Peyer's patch (tissue), 4 donors: ENCODE measurements around the gene RAB8A.

ENCODE experiments used
- POLR2A ChIP-seq, 2 donors: fragments of 450-650 bp; IDR thresholded peaks; one replicate each; pipeline ENCODE4 v1.5.1; 2017; ENCODE audit warnings: antibody characterized with exemption in 2 of 2, mild to moderate bottlenecking in 2 of 2, moderate library complexity in 2 of 2
- TF ChIP-seq, protein P1 (sequence below), 6 experiments: fragments of 450-650 bp in 4 of 6; fragments of 200-600 bp in 2 of 6; sonication (generic) in 1 of 6; IDR thresholded peaks; one replicate each; pipeline ENCODE4 v1.5.1; 2017 to 2019; ENCODE audit warnings: antibody characterized with exemption in 6 of 6, mild to moderate bottlenecking in 3 of 6, moderate library complexity in 1 of 6

DNA sequence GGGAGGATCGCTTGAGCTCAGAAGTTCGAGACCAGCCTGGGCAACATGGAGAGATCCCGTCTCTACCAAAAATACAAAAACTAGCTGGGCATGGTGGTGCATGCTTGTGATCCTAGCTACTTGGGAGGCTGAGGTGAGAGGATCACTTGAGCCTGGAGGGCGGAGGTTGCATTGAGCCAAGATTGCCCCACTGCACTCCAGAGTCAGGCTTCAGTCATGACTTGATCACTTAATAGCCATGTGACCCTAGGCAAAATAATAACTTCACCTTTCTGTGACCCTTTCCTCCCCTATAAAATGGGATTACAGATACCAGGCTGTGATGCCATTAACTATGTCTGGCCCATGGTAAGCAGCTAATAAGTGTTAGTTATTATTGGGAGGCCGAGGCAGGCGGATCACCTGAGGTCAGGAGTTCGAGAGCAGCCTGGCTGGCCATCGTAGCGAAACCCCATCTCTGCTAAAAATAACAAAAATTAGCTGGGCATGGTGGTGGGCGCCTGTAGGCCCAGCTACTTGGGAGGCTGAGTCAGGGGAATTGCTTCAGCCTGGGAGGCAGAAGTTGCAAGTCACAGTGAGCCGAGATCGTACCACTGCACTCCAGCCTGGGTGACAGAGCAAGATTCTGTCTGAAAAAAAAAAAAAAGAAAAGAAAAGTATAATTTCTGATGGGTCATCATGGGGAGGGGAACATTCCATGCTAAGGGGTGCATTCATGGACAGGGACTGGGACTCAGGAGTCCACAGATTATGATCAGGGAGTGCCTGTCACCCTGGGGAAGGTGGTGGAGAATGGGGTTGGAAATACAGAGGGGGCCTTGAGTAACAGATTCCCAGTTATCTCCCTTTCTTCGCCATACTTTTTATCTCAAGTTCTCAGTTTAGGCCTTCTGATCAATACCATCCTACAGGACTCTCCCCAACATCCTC lies 19.9 kb upstream of the RAB8A start:
- TF ChIP-seq, protein P1, sequence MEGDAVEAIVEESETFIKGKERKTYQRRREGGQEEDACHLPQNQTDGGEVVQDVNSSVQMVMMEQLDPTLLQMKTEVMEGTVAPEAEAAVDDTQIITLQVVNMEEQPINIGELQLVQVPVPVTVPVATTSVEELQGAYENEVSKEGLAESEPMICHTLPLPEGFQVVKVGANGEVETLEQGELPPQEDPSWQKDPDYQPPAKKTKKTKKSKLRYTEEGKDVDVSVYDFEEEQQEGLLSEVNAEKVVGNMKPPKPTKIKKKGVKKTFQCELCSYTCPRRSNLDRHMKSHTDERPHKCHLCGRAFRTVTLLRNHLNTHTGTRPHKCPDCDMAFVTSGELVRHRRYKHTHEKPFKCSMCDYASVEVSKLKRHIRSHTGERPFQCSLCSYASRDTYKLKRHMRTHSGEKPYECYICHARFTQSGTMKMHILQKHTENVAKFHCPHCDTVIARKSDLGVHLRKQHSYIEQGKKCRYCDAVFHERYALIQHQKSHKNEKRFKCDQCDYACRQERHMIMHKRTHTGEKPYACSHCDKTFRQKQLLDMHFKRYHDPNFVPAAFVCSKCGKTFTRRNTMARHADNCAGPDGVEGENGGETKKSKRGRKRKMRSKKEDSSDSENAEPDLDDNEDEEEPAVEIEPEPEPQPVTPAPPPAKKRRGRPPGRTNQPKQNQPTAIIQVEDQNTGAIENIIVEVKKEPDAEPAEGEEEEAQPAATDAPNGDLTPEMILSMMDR (IDR thresholded peaks at IDR 0.05), result no peak
- TF ChIP-seq POLR2A (IDR thresholded peaks at IDR 0.05), result no peak
